ENCODE measurements around the gene STAC.

The STAC gene

GRCh38 chr3:36380221-36381031 lies at the start of gene STAC:
Gene STAC, plus strand, starts transcription at chr3:36380504. Its CDS starts 140 bp downstream, at chr3:36380644.
- peak in 4 of 56 donors; percentile 12 to 42 (median 17) for DNase-seq

- DNase-seq: no peak
Measured at GRCh38 chr3:36332139-36332538, 48.2 kb upstream of the STAC start.

GRCh38 chr3:36362216-36362615 lies 18.1 kb upstream of the STAC start:
- no peak for DNase-seq

- no peak for DNase-seq
Measured at GRCh38 chr3:36362973-36363372, 17.3 kb upstream of the STAC start.

GRCh38 chr3:36364260-36364659 lies 16.0 kb upstream of the STAC start:
- no peak for DNase-seq

GRCh38 chr3:36365829-36366228 lies 14.5 kb upstream of the STAC start:
- no peak for DNase-seq

GRCh38 chr3:36366308-36366707 lies 14.0 kb upstream of the STAC start:
- DNase-seq: no peak

- no peak for DNase-seq
Measured at GRCh38 chr3:36367912-36368573, 12.3 kb upstream of the STAC start.

GRCh38 chr3:36372534-36372935 lies 7.8 kb upstream of the STAC start:
- DNase-seq: no peak

- no peak for DNase-seq
Measured at GRCh38 chr3:36373084-36373483, 7.2 kb upstream of the STAC start.

- DNase-seq: no peak
Measured at GRCh38 chr3:36373666-36374065, 6.6 kb upstream of the STAC start.

- no peak for DNase-seq
Measured at GRCh38 chr3:36379872-36380220, 458 bp upstream of the STAC start.

GRCh38 chr3:36381311-36381956 lies 1.1 kb downstream of the STAC start:
- peak in 1 of 56 donors; percentile 12 for DNase-seq

GRCh38 chr3:36393563-36393962 lies 13.3 kb downstream of the STAC start:
- no peak for DNase-seq

- DNase-seq: no peak
Measured at GRCh38 chr3:36394176-36394575, 13.9 kb downstream of the STAC start.

- DNase-seq: no peak
Measured at GRCh38 chr3:36397841-36398240, 17.5 kb downstream of the STAC start.

- DNase-seq: no peak
Measured at GRCh38 chr3:36399933-36400332, 19.6 kb downstream of the STAC start.

- no peak for DNase-seq
Measured at GRCh38 chr3:36401056-36401455, 20.8 kb downstream of the STAC start.

- no peak for DNase-seq
Measured at GRCh38 chr3:36403661-36404060, 23.4 kb downstream of the STAC start.

GRCh38 chr3:36405190-36405589 lies 24.9 kb downstream of the STAC start:
- no peak for DNase-seq

GRCh38 chr3:36408146-36408545 lies 27.8 kb downstream of the STAC start:
- no peak for DNase-seq

- DNase-seq: no peak
Measured at GRCh38 chr3:36409862-36410261, 29.6 kb downstream of the STAC start.

GRCh38 chr3:36411587-36411986 lies 31.3 kb downstream of the STAC start:
- no peak for DNase-seq

All from nucleus accumbens (tissue), 56 donors.